ENCODE results near the gene DNAH14. TPM values are rescaled to one million over a fixed set of nuclear protein-coding genes. Genes with fewer than 3 reads are reported as not detected.
"Not testable (repeated sequence)": the region's sequence is repeated elsewhere in the genome, so short reads cannot be mapped to it uniquely, and the experiment has no call there.

The DNAH14 gene
- total RNA-seq, result 10 to 100 TPM in 1 of 3 donors, 1 to 10 TPM in 2; 9.2 to 12.7 (median 10.0) TPM
- long read RNA-seq, donor 1, partial matches to known transcripts, result 0 of 3 reads
- long read RNA-seq, donor 1, other reads (novel, unspliced or antisense), result 2 of 3 reads
- long read RNA-seq, donor 2, partial matches to known transcripts, result 0 of 2 reads
- long read RNA-seq, donor 2, other reads (novel, unspliced or antisense), result 2 of 2 reads

GRCh38 chr1:224929335-224930237, at the start of gene DNAH14:
TSS of gene DNAH14 (plus strand) at chr1:224929675. CDS start at chr1:224952703, 23,028 bp downstream.
- Histone ChIP-seq H3K36me3 (ENCODE audit: low read depth) (no peaks in the 10 kb centered on the region), H3K4me1 (ENCODE audit: low read depth) (no peaks in the 10 kb centered on the region), H3K9me3 (peaks cover 25% of the 10 kb centered on the region), H3K4me3 (peak within 1 kb of the TSS; percentile 26)
- TF ChIP-seq CTCF (IDR thresholded peaks at IDR 0.05), result no peak
- intact Hi-C loops (cut with DNase I, micrococcal nuclease), result loop anchor here in 1 of 2 donors (10.0 kb wide), 1 partner anchor 285 kb away; no protein-coding TSS in a partner anchor
- peak; percentile 83 to 89 (median 87) for DNase-seq
- ATAC-seq, result peak; percentile 99

GRCh38 chr1:224880593-224881307, 48.7 kb upstream of the DNAH14 start:
- Histone ChIP-seq H3K4me3 (no peak overlapping the region), H3K4me1 (ENCODE audit: low read depth) (peaks cover 11% of the 10 kb centered on the region), H3K9me3 (peaks cover 9% of the 10 kb centered on the region), H3K36me3 (ENCODE audit: low read depth) (no peaks in the 10 kb centered on the region)
- DNase-seq (peak in 2 of 3 donors; percentile 29 to 30), ATAC-seq (peak; percentile 74)
- intact Hi-C loops (cut with DNase I, micrococcal nuclease), result no loop called here
- TF ChIP-seq CTCF (IDR thresholded peaks at IDR 0.05), result no peak

GRCh38 chr1:224881308-224881692, 48.2 kb upstream of the DNAH14 start:
- intact Hi-C loops (cut with DNase I, micrococcal nuclease); DNase-seq; H3K4me3 ChIP-seq; ATAC-seq; H3K36me3 ChIP-seq (ENCODE audit: low read depth): not testable (repeated sequence)
- H3K9me3 ChIP-seq, result peaks cover 13% of the 10 kb centered on the region
- H3K4me1 ChIP-seq (ENCODE audit: low read depth), result peaks cover 11% of the 10 kb centered on the region

DNA sequence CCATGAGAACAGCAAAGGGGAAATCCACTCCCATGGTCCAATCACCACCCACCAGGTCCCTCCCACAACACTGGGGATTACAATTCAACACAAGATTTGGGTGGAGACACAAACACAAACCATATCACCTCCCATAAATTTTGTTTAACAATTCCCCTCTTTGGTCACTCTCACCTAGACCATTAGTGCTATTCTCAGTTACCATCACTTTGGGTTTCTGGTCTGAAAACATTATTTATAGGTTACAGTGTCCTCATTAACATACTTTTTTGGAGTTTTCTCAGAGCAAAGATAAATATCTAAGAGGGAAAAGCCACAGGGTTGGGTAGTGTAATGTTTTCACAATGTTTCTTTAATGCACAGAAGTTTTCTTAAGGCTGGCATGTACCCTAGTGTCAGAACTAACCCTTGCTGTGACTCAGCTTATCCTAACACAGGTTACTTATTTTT, 47.7 kb upstream of the DNAH14 start:
- intact Hi-C loops (cut with DNase I, micrococcal nuclease), result no loop called here
- ATAC-seq, result no peak
- no peak for DNase-seq
- no peak for TF ChIP-seq CTCF (IDR thresholded peaks at IDR 0.05)
- peaks cover 11% of the 10 kb centered on the region for H3K4me1 ChIP-seq (ENCODE audit: low read depth)
- peaks cover 13% of the 10 kb centered on the region for H3K9me3 ChIP-seq
- no peaks in the 10 kb centered on the region for H3K36me3 ChIP-seq (ENCODE audit: low read depth)
- H3K4me3 ChIP-seq, result no peak overlapping the region

DNA sequence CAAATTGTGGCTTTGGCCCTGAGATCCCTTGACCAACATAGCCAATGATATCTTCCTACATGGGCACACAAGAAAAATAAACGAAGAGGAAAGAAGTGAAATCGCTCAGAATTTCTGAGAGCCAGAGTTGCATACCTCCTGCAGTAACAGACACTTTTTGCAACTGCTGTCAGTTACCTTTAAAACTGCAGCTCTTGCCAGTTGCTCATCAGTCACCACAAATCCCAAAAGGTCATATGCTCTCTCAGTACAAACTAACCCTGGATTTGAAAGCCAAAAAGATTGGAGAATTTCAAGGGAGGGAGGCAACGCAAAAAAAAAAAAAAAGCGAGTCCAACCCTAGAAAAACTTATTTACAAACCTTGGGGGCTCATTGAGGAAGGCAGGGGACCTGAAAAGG, 47.2 kb upstream of the DNAH14 start:
- DNase-seq (no peak), ATAC-seq (no peak)
- Histone ChIP-seq H3K9me3 (peaks cover 13% of the 10 kb centered on the region), H3K4me3 (no peak overlapping the region), H3K36me3 (ENCODE audit: low read depth) (no peaks in the 10 kb centered on the region), H3K4me1 (ENCODE audit: low read depth) (peaks cover 11% of the 10 kb centered on the region)
- intact Hi-C loops (cut with DNase I, micrococcal nuclease), result no loop called here
- no peak for TF ChIP-seq CTCF (IDR thresholded peaks at IDR 0.05)
